Neural cell (in vitro differentiated cells): ENCODE measurements around the gene NFE2L1. TPM values are rescaled to one million over a fixed set of nuclear protein-coding genes. Genes with fewer than 3 reads are reported as not detected.

Experiments
- H2AFZ ChIP-seq: fragments of 200-600, 300-800 bp; sonication (generic), shearing (Covaris generic); 2 replicates; pipeline ENCODE4 v1.6.0; 2014; ENCODE audit warnings: low read depth, mild to moderate bottlenecking, antibody characterized with exemption, low read length, moderate library complexity
- H3F3A ChIP-seq: fragments of 200-600 bp; shearing (Covaris generic); 2 replicates; pipeline ENCODE4 v1.6.1; 2016; ENCODE audit warnings: mild to moderate bottlenecking, moderate library complexity, mixed read lengths, antibody characterized with exemption, low read length; ENCODE audit not compliant: insufficient read depth, poor library complexity, severe bottlenecking
- H3K27ac ChIP-seq: fragments of 200-600, 300-800 bp; sonication (generic), shearing (Covaris generic); 2 replicates; pipeline ENCODE4 v1.5.1; 2014; ENCODE audit warnings: mild to moderate bottlenecking, low read length, moderate library complexity
- H3K27me3 ChIP-seq: fragments of 300-800, 200-600 bp; sonication (generic), shearing (Covaris generic); 2 replicates; pipeline ENCODE4 v1.6.0; 2014; ENCODE audit warnings: mild to moderate bottlenecking, low read depth, low read length, moderate library complexity; ENCODE audit not compliant: insufficient read depth
- H3K36me3 ChIP-seq: fragments of 300-800, 200-600 bp; sonication (generic), shearing (Covaris generic); 2 replicates; pipeline ENCODE4 v1.5.1; 2014; ENCODE audit warnings: mild to moderate bottlenecking, antibody characterized with exemption, low read length, moderate library complexity; ENCODE audit not compliant: insufficient read depth
- H3K4me2 ChIP-seq: fragments of 300-800, 200-600 bp; sonication (generic), shearing (Covaris generic); 2 replicates; pipeline ENCODE4 v1.6.0; 2014; ENCODE audit warnings: mild to moderate bottlenecking, low read length
- H3K4me3 ChIP-seq: fragments of 300-800, 200-600 bp; sonication (generic), shearing (Covaris generic); 2 replicates; pipeline ENCODE4 v1.5.1; 2014; ENCODE audit warnings: mild to moderate bottlenecking, low read length, moderate library complexity
- H3K79me2 ChIP-seq: fragments of 200-600 bp; shearing (Covaris generic); replicated peaks from 2 replicates; pipeline ENCODE4 v1.6.0; 2014; ENCODE audit warnings: mild to moderate bottlenecking, low read length, moderate library complexity; ENCODE audit not compliant: insufficient read depth
- H3K9ac ChIP-seq: fragments of 300-800, 200-600 bp; sonication (generic), shearing (Covaris generic); 2 replicates; pipeline ENCODE4 v1.6.1; 2016; ENCODE audit warnings: mild to moderate bottlenecking, low read length, mixed read lengths
- H3K9me2 ChIP-seq: fragments of 200-600 bp; shearing (Covaris generic); 2 replicates; pipeline ENCODE4 v1.6.1; 2016; ENCODE audit warnings: mild to moderate bottlenecking, low read length, mixed read lengths; ENCODE audit not compliant: insufficient read depth
- H3K9me3 ChIP-seq: fragments of 200-600, 300-800 bp; sonication (generic), shearing (Covaris generic); 2 replicates; pipeline ENCODE4 v1.6.1; 2016; ENCODE audit warnings: mild to moderate bottlenecking, mixed run types, low read length, moderate library complexity, mixed read lengths
- H4K20me1 ChIP-seq: fragments of 200-600 bp; shearing (Covaris generic); 2 replicates; pipeline ENCODE4 v1.6.1; 2016; ENCODE audit warnings: mild to moderate bottlenecking, mixed run types; ENCODE audit not compliant: insufficient read depth
- EP300 ChIP-seq: fragments of 450-650 bp; conservative IDR thresholded peaks from 2 replicates; pipeline ENCODE4 v1.6.1; 2014; ENCODE audit warnings: antibody characterized with exemption, mild to moderate bottlenecking, moderate library complexity; ENCODE audit not compliant: poor library complexity, severe bottlenecking
- EZH2 ChIP-seq: fragments of 200-600, 300-800 bp; shearing (Covaris generic), sonication (generic); IDR thresholded peaks from 2 replicates; pipeline ENCODE4 v1.6.1; 2014; ENCODE audit warnings: antibody characterized with exemption, low read length, borderline replicate concordance, mild to moderate bottlenecking; ENCODE audit not compliant: insufficient read depth, poor library complexity, severe bottlenecking
- MXI1 ChIP-seq: fragments of 450-650 bp; conservative IDR thresholded peaks from 2 replicates; pipeline ENCODE4 v1.6.1; 2014; ENCODE audit warnings: antibody characterized with exemption, mild to moderate bottlenecking; ENCODE audit not compliant: poor library complexity, severe bottlenecking
- POLR2AphosphoS5 ChIP-seq: IDR thresholded peaks from 2 replicates; pipeline ENCODE4 v1.6.1; 2012
- RAD21 ChIP-seq: fragments of 450-650 bp; conservative IDR thresholded peaks from 2 replicates; pipeline ENCODE4 v1.6.1; 2014; ENCODE audit warnings: antibody characterized with exemption, mild to moderate bottlenecking, moderate library complexity
- SMC3 ChIP-seq: fragments of 450-650 bp; conservative IDR thresholded peaks from 2 replicates; pipeline ENCODE4 v1.6.1; 2014; ENCODE audit warnings: antibody characterized with exemption, mild to moderate bottlenecking, moderate library complexity; ENCODE audit not compliant: poor library complexity
- TAF1 ChIP-seq: IDR thresholded peaks from 2 replicates; pipeline ENCODE4 v1.6.1; 2012; ENCODE audit warnings: low read depth
- polyA plus RNA-seq: library from polyadenylated mRNA; depleted of rRNA; stranded (reverse); fragments of >200 nt; gene quantifications from 2 replicates; pipeline ENCODE4 v1.2.3, GENCODE V29; 2014
- TF ChIP-seq, protein P1 (sequence below): IDR thresholded peaks from 2 replicates; pipeline ENCODE4 v1.6.1; 2012; ENCODE audit warnings: borderline replicate concordance
- TF ChIP-seq, protein P2 (sequence below): fragments of 450-650 bp; IDR thresholded peaks from 2 replicates; pipeline ENCODE4 v1.5.1; 2014; ENCODE audit warnings: antibody characterized with exemption, mild to moderate bottlenecking, moderate library complexity; ENCODE audit not compliant: poor library complexity, severe bottlenecking

NFE2L1 gene
- polyA plus RNA-seq, 1 donor from 2014 or later: 48.4 TPM

DNA sequence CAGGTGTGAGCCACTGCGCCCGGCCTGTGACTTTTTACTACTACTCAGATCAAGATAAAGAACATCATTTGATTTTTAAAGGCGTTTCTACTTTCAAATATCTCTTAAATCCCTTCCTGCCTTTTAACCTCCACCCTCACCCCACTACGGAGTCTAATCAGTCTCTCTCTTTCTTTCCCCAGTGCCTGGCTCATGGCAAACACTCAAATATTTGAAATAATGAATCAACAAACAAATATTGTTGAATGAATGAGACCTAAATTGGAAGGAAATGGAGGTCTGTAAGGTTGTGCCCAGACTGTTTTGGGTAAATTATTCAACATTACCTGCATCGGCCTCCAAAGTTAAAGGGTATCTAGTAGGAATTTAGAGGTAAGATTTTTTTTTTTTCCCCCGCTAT lies 25.3 kb upstream of the NFE2L1 start:
- Histone ChIP-seq H3K4me3 (no peak overlapping the region), H3K9me2 (no peaks in the 10 kb centered on the region), H3F3A (no peaks in the 10 kb centered on the region), H3K4me2 (no peak overlapping the region), H3K36me3 (no peaks in the 10 kb centered on the region), H3K9me3 (no peaks in the 10 kb centered on the region), H2AFZ (no peak overlapping the region), H3K9ac (no peak overlapping the region), H4K20me1 (no peaks in the 10 kb centered on the region), H3K27me3 (peaks cover 18% of the 10 kb centered on the region), H3K79me2 (no peaks in the 10 kb centered on the region), H3K27ac (no peak overlapping the region)
- TF ChIP-seq, protein P1, sequence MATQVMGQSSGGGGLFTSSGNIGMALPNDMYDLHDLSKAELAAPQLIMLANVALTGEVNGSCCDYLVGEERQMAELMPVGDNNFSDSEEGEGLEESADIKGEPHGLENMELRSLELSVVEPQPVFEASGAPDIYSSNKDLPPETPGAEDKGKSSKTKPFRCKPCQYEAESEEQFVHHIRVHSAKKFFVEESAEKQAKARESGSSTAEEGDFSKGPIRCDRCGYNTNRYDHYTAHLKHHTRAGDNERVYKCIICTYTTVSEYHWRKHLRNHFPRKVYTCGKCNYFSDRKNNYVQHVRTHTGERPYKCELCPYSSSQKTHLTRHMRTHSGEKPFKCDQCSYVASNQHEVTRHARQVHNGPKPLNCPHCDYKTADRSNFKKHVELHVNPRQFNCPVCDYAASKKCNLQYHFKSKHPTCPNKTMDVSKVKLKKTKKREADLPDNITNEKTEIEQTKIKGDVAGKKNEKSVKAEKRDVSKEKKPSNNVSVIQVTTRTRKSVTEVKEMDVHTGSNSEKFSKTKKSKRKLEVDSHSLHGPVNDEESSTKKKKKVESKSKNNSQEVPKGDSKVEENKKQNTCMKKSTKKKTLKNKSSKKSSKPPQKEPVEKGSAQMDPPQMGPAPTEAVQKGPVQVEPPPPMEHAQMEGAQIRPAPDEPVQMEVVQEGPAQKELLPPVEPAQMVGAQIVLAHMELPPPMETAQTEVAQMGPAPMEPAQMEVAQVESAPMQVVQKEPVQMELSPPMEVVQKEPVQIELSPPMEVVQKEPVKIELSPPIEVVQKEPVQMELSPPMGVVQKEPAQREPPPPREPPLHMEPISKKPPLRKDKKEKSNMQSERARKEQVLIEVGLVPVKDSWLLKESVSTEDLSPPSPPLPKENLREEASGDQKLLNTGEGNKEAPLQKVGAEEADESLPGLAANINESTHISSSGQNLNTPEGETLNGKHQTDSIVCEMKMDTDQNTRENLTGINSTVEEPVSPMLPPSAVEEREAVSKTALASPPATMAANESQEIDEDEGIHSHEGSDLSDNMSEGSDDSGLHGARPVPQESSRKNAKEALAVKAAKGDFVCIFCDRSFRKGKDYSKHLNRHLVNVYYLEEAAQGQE: no peak
- TF ChIP-seq SMC3 (no peak), RAD21 (no peak)

DNA sequence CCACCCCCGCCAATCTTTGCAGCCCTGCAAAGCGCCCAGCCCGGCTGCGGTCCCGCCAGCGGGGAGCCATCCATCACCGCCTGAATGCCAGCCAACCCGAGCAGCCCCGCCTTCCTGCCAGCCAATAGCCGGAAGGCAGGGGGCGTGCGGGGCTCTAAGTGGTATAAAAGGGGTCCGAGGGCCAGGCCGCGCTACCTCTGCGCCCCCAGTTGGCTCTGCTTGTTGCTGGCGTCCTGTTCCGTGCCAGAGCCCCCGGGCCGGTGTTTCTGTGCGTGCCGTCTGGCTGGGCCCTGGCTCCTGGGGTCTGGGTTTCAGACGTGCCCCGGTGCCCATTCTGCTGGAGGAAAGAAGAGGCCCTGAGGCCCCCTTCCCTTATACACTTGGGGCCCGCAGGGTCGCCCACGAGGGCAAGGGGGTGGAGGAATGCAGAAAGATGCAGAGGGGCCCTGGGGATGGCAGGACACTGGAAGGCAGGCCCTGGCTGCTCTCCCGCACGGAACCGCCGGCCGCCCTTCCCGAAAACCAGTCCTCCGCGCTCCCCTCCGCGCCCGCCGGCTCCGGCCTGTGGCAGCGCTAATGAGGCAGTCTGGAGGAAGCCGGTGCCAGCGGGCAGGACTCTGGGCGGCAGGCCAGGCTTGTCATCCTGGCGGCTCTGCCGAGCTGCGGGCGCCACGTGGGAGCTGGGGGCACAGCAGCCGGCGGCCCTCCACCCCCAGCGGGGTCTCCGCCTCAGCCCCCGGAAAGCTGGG lies 24.6 kb upstream of the NFE2L1 start:
- Histone ChIP-seq H3K27me3 (peaks cover 18% of the 10 kb centered on the region), H3K79me2 (no peaks in the 10 kb centered on the region), H3F3A (no peaks in the 10 kb centered on the region), H3K4me3 (peak overlapping the region; percentile 74), H3K36me3 (no peaks in the 10 kb centered on the region), H3K27ac (no peak overlapping the region), H3K9me3 (no peaks in the 10 kb centered on the region), H3K4me2 (no peak overlapping the region), H3K9me2 (no peaks in the 10 kb centered on the region), H3K9ac (peak overlapping the region; percentile 1), H4K20me1 (no peaks in the 10 kb centered on the region), H2AFZ (no peak overlapping the region)
- no peak for TF ChIP-seq TAF1
- no peak for TF ChIP-seq EZH2
- TF ChIP-seq, protein P1: no peak
- peak; percentile 10 for TF ChIP-seq MXI1
- TF ChIP-seq, protein P2, sequence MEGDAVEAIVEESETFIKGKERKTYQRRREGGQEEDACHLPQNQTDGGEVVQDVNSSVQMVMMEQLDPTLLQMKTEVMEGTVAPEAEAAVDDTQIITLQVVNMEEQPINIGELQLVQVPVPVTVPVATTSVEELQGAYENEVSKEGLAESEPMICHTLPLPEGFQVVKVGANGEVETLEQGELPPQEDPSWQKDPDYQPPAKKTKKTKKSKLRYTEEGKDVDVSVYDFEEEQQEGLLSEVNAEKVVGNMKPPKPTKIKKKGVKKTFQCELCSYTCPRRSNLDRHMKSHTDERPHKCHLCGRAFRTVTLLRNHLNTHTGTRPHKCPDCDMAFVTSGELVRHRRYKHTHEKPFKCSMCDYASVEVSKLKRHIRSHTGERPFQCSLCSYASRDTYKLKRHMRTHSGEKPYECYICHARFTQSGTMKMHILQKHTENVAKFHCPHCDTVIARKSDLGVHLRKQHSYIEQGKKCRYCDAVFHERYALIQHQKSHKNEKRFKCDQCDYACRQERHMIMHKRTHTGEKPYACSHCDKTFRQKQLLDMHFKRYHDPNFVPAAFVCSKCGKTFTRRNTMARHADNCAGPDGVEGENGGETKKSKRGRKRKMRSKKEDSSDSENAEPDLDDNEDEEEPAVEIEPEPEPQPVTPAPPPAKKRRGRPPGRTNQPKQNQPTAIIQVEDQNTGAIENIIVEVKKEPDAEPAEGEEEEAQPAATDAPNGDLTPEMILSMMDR: no peak
- TF ChIP-seq POLR2AphosphoS5: no peak
- TF ChIP-seq EP300: no peak
